ENCODE data around the gene RAB40C. TPM values are rescaled to one million over a fixed set of nuclear protein-coding genes. Genes with fewer than 3 reads are reported as not detected.

The RAB40C gene, protein sequence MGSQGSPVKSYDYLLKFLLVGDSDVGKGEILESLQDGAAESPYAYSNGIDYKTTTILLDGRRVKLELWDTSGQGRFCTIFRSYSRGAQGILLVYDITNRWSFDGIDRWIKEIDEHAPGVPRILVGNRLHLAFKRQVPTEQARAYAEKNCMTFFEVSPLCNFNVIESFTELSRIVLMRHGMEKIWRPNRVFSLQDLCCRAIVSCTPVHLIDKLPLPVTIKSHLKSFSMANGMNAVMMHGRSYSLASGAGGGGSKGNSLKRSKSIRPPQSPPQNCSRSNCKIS
- 15.2 and 16.8 TPM in 2 replicates for total RNA-seq (2014; rRNA removed; shearing (Covaris generic))

DNA sequence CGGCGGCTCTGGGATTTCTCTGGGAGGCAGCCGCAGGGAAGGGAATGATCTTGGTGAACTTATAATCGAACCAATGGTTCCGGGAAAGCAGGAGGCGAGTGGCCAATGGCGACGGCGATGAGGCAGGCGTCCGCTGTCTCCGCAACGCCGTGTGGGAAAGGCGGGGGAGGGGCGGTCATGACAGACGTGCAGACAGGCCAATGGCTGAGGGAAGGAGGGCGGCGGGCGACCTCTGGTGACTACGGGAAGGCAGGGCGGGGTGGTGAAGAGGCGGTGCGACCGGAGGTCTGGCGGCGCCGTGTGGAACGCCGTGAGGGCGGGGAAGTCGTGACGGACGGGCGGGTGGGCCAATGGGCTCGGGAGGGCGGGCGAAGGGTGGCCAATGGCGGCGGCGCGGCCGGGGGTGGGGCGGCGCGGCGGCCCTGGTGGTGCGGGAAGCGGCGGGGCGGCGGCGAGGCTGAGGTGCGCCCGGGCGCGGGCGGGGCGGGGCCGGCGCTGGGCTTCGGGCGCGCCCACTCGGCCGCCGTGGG lies at the start of gene RAB40C:
Gene RAB40C (plus strand): TSS at position 409 of the 530 bp plus-strand sequence. CDS start 226 bp downstream, outside the sequence.
- peak; percentile 94 for DNase-seq (ENCODE audit: low read depth)

DNA sequence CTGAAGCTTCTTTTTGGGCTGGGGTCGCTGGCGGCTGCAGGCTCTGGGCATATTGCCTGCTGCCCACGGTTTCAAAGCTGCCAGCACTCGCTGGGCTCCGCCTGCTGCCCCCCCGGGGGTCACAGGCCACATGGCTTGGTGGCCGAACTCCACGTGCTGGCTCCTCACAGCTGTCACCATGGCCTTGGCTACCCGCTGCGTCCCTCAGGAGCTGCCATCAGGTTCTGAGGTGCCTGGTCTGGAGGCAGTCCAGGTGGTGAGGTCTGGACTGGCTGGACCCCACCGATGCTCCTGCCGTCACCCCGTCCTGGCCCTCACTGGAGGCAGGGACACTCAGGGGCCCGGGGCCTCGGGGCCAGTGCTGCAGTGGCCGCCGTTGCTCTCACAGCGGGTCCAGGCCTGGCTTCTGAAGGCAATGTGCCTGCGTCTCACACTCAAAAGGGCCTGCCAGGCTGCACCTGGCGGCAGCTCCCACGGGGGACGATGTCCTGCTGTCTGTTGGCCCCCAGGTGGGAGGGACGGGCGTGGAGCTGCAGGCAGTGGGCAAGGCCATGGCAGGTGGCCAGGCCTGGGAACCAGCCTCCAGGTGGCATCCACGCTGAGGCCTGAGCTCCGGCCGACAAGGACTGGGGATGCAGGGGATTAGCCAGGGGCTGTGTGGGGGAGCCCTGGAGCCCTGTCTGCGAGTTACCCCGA lies 49.1 kb upstream of the RAB40C start:
- DNase-seq (ENCODE audit: low read depth), result no peak

- no peak for DNase-seq (ENCODE audit: low read depth)
Measured at GRCh38 chr16:543301-544164, 46.3 kb upstream of the RAB40C start.

GRCh38 chr16:544517-544916 lies 45.3 kb upstream of the RAB40C start:
- no peak for DNase-seq (ENCODE audit: low read depth)

GRCh38 chr16:546909-547770 lies 42.7 kb upstream of the RAB40C start:
- no peak for DNase-seq (ENCODE audit: low read depth)

DNA sequence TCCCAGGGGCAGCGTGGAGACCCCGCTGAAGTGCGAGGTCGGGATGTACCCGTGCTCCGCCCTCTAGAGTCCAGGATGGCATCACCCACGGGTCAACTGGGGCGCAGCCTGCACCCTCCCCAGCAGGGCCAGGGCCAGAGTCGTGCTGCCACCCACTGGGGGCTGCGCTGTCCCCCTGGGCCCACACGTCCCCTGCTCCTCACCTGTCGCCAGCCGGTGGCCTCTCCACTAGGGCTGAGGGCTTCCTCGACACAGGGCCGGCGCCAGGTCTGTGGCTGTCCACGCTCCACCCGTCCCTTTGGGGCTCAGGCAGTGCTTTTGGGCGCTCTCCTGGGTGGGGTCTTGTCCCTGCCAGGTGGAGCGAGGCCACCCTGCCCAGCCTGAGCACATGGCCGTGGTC lies 41.3 kb upstream of the RAB40C start:
- no peak for DNase-seq (ENCODE audit: low read depth)

DNA sequence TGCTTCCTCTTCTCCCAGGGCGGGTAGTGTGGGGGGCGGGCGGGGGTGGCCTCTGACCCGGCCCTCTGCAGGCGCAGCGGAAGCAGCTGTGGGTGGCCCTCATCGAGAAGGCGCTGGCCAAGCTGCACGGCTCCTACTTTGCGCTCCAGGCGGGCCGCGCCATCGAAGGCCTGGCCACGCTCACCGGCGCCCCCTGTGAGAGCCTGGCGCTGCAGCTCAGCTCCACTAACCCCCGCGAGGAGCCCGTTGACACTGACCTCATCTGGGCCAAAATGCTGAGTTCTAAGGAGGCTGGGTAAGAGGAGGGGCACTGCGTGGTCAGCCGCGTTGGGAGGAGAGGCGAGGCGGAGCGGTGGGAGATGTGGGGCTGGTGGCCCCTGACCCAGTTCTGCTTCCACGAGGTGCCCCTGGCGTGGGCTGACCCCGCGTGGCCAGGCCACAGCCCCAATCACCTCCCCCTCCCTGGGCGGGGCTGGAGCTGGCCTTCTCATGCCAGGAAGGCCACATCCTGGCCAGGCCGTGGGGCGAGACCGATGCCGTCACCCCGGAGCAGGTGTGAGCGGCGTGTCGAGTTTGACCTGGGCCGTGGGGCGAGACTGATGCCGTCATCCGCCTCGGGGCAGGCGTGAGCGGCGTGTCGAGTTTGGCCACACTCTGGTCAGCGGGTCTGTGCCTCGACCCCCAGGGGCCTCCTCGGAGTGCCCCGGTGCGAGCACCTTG lies 40.2 kb upstream of the RAB40C start:
- DNase-seq (ENCODE audit: low read depth), result no peak

DNA sequence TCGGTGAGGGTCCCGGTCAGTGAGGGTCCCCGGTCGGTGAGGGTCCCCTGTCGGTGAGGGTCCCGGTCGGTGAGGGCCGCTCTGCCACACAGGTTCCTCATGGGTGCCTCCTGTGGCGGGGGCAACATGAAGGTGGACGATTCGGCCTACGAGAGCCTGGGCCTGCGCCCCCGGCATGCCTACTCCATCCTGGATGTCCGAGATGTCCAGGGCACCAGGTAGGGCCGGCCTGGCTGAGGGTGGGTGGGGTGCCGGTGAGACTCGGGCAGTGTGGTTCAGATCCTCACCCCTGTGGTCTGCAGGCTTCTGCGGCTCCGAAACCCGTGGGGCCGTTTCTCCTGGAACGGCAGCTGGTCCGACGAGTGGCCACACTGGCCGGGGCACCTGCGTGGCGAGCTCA lies 38.7 kb upstream of the RAB40C start:
- no peak for DNase-seq (ENCODE audit: low read depth)

GRCh38 chr16:552171-552570 lies 37.7 kb upstream of the RAB40C start:
- no peak for DNase-seq (ENCODE audit: low read depth)

DNA sequence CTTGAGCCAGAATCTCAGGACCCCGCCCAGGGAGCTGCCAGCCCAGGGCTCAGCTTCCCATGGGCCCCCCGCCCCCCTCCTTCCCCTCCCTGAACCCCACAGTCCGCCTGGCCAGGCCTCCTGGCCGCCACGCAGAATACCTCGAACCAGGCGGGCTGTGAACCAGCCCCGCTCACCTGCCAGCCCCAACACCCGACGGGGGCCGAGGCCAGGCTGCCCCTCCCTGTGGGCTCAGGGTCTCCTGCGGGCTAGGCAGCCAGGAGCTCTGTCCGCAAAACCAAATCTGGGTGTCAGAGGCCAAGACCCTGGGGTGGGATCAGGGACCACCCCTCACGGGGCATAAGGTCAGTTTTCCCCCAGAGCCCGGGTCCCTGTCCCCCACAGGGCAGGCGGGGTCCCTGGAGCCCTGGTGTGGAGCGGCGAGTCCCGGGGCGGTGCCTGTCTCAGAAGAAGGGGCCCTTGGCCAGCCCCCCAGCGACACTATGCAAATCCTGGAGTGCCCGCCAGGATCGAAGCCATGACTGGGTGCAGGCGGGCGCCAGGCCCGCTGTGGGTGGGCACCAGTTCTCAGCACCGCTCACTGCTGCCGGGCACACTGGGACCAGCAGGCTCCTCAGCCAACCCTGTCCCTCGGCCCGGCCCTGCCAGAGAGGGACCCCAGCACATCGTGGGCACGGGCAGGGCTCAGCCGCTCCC lies 36.1 kb upstream of the RAB40C start:
- DNase-seq (ENCODE audit: low read depth), result no peak

DNA sequence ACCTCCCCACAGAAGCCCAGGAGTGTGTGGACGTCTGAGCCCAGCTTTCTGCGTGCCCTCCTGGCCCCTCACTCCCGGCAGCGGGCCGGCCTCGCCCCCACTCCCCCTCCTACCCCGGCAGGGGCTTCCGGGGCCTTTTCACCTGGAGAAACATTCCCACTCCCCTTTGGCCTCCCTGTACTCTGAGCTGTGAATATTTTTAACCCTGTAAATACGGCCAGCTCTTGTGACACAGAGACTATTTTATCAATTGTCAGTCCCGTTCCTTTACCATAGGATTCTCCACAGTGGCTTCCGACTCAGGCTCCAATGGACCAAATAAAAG lies 35.6 kb upstream of the RAB40C start:
- no peak for DNase-seq (ENCODE audit: low read depth)

- peak; percentile 46 for DNase-seq (ENCODE audit: low read depth)
Measured at GRCh38 chr16:554640-555365, 35.1 kb upstream of the RAB40C start.

DNA sequence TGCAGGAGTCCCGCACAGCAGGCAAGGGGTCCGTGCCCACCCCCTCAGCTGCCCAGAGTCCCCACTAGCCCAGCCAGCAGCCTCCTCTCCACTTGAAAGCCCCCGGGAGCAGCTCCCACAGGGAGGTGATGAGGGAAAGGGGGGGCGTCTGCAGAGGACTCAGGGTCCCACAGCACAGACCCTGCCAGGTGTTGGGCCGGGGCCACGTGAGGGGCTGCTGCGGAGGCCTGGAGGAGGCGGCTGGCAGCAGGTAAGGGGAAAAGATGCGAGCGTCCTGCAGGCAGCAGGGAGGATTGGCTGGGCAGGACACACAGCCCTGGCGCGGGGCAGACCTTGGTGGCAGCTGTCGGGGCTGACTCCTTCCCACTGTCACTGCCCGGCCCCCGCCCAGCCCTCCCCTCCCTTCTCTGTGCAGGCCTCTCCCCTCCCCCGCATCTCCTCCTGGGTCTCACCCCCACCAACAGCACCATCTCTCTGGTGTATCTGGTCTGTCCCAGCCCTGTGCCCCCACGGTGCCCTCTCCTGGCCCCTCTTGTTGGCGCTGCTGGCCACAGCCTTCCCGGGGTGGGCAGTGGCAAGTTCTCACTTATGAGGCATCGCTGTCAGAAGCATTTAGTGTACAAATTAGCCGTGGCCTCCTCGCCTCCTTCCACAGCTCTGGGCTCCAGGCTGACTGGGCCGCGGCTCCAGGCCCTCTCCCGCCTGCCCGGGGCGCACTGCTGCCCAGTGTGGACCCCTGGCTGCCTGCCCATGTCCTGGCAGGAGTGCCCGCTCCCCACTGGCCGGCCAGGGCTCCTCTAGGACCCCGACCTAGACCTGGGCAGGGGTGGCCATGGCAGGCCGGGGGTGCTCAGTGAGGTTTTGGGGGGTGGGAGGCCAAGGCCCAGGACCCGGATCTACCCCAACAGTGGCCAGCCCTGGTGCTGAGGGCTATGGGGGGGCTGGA lies 34.1 kb upstream of the RAB40C start:
- peak; percentile 12 for DNase-seq (ENCODE audit: low read depth)

GRCh38 chr16:556474-557173 lies 33.2 kb upstream of the RAB40C start:
- DNase-seq (ENCODE audit: low read depth), result no peak

GRCh38 chr16:557463-558297 lies 32.2 kb upstream of the RAB40C start:
- DNase-seq (ENCODE audit: low read depth), result no peak

GRCh38 chr16:558298-559020 lies 31.4 kb upstream of the RAB40C start:
- no peak for DNase-seq (ENCODE audit: low read depth)
